ENCODE measurements around the gene PRPSAP1.
A peak's percentile ranks its signal among the peaks of the same experiment; 100 is the strongest.

- TF ChIP-seq CTCF (IDR thresholded peaks at IDR 0.05) (no peak), POLR2AphosphoS5 (IDR thresholded peaks at IDR 0.05; ENCODE audit: insufficient read depth in 1 of 2, low read depth in 1 of 2) (peak; percentile 79 to 82), POLR2A (IDR thresholded peaks at IDR 0.05) (peak in 1 of 2 donors; percentile 60)
These were observed 85.5 kb downstream of the PRPSAP1 start for GRCh38 chr17:76268015-76268749.

Data from vagina (tissue), 2 donors.